OCI-LY1 (cell line): ENCODE results near the gene TSPAN4.

Experiments
- EZH2 ChIP-seq: fragments of 200-600 bp; sonication (generic), shearing (Covaris generic); IDR thresholded peaks from 2 replicates; pipeline ENCODE4 v1.8.0; 2017; ENCODE audit warnings: borderline replicate concordance, mixed run types, mild to moderate bottlenecking, antibody characterized with exemption, low read length, moderate library complexity, mixed read lengths
- TF ChIP-seq, protein P1 (sequence below): fragments of 200-600 bp; sonication (generic), shearing (Covaris generic); IDR thresholded peaks from 2 replicates; pipeline ENCODE4 v1.5.1; 2017; ENCODE audit warnings: mild to moderate bottlenecking, antibody characterized with exemption, low read length, moderate library complexity, mixed read lengths

DNA sequence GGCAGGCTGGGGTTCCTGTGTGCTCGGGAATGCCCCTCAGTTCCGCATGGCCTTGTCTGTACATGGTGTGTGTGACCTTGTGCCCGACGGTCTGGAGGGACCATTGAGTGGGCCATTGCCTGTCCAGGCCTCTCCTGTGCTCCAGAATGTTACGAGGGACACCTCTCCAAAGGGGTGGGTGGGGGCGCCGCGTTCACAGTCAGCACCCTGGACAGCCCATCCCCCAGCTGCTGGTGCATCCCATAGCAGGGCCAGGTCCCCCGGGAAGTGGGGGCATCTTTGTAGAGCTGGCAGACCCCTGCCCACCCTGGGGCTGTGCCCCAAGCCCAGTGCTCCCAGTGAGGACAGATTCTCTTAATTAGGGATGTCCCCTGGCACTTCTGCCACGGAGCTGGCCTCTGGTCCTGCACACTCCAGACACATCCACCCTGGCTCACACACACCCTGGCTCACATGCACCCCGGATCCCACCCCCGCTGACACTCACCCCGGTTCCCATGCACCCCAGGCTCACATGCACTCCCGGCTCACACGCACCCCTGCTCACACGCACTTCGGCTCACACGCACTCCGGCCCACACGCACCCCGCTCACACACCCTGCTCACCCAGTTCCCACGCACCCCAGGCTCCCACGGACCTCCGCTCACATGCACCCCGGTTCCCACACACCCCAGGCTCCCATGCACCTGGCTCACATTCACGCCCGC lies 15.6 kb downstream of the TSPAN4 start:
- TF ChIP-seq, protein P1, sequence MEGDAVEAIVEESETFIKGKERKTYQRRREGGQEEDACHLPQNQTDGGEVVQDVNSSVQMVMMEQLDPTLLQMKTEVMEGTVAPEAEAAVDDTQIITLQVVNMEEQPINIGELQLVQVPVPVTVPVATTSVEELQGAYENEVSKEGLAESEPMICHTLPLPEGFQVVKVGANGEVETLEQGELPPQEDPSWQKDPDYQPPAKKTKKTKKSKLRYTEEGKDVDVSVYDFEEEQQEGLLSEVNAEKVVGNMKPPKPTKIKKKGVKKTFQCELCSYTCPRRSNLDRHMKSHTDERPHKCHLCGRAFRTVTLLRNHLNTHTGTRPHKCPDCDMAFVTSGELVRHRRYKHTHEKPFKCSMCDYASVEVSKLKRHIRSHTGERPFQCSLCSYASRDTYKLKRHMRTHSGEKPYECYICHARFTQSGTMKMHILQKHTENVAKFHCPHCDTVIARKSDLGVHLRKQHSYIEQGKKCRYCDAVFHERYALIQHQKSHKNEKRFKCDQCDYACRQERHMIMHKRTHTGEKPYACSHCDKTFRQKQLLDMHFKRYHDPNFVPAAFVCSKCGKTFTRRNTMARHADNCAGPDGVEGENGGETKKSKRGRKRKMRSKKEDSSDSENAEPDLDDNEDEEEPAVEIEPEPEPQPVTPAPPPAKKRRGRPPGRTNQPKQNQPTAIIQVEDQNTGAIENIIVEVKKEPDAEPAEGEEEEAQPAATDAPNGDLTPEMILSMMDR: no peak
- TF ChIP-seq EZH2: no peak
